ENCODE measurements around the gene PLTP. TPM values are rescaled to one million over a fixed set of nuclear protein-coding genes. Genes with fewer than 3 reads are reported as not detected.

The PLTP gene
- total and polyA plus RNA-seq, 2 of the 13 experiments (the other 11 are each of a cell fraction or from before 2014, with no cell fraction given), result 16.9 to 28.6 TPM

- TF ChIP-seq ZNF609 (CRISPR knock-in tag; IDR thresholded peaks at IDR 0.05; ENCODE audit: borderline replicate concordance) (no peak), NPAS2 (CRISPR knock-in tag; IDR thresholded peaks at IDR 0.05; ENCODE audit: borderline replicate concordance) (no peak), FIP1L1 (IDR thresholded peaks at IDR 0.05; ENCODE audit: borderline replicate concordance, insufficient read depth, low read depth, low read length) (no peak), ZNF780A (CRISPR knock-in tag; IDR thresholded peaks at IDR 0.05) (no peak), STAT5B (CRISPR knock-in tag; IDR thresholded peaks at IDR 0.05) (no peak), ATAD3A (CRISPR knock-in tag; IDR thresholded peaks at IDR 0.05) (no peak), MBNL3 (CRISPR knock-in tag; conservative IDR thresholded peaks at IDR 0.05) (no peak), XRCC5 (optimal IDR thresholded peaks at IDR 0.05; ENCODE audit: low read length) (peak; percentile 0), TERF1 (CRISPR knock-in tag; IDR thresholded peaks at IDR 0.05) (no peak), LRRFIP1 (CRISPR knock-in tag; conservative IDR thresholded peaks at IDR 0.05) (no peak), ZNF275 (CRISPR knock-in tag; IDR thresholded peaks at IDR 0.05; ENCODE audit: borderline replicate concordance) (no peak), NCOA5 (CRISPR knock-in tag; IDR thresholded peaks at IDR 0.05) (no peak), HOXA7 (CRISPR knock-in tag; IDR thresholded peaks at IDR 0.05) (no peak), AKNA (CRISPR knock-in tag; IDR thresholded peaks at IDR 0.05; ENCODE audit: borderline replicate concordance) (peak; percentile 75; the same call in 1 of the 2 replicates)
Observed at GRCh38 chr20:45935416-45936046, 23.6 kb upstream of the PLTP start (continued).

Data from HepG2 (cell line).